Activated gamma-delta T cell treated with anti-CD3 and anti-CD28 coated beads, Interleukin-2, amount 50 U/mL, for 16 hours (primary cell): ENCODE data around the gene NMNAT2.

Source experiments
- DNase-seq: peaks from one replicate; pipeline ENCODE4 v3.0.0-alpha.2; 2020; ENCODE audit warnings: low read depth

Gene NMNAT2

GRCh38 chr1:183310753-183311479 lies 107.3 kb downstream of the NMNAT2 start:
- DNase-seq = no peak

- DNase-seq = no peak
Observed at GRCh38 chr1:183308719-183309118, 109.5 kb downstream of the NMNAT2 start.

GRCh38 chr1:183306317-183307042 lies 111.7 kb downstream of the NMNAT2 start:
- no peak for DNase-seq

- no peak for DNase-seq
Observed at GRCh38 chr1:183304440-183305107, 113.6 kb downstream of the NMNAT2 start.

- no peak for DNase-seq
Observed at GRCh38 chr1:183303901-183304300, 114.3 kb downstream of the NMNAT2 start.

- DNase-seq = no peak
Observed at GRCh38 chr1:183303323-183303645, 114.9 kb downstream of the NMNAT2 start.

- no peak for DNase-seq
Observed at GRCh38 chr1:183302452-183303322, 115.5 kb downstream of the NMNAT2 start.

- DNase-seq = no peak
Observed at GRCh38 chr1:183301239-183301638, 116.9 kb downstream of the NMNAT2 start.

GRCh38 chr1:183300828-183301227 lies 117.4 kb downstream of the NMNAT2 start:
- DNase-seq = no peak

GRCh38 chr1:183300395-183300794 lies 117.8 kb downstream of the NMNAT2 start:
- no peak for DNase-seq

GRCh38 chr1:183296782-183297181 lies 121.4 kb downstream of the NMNAT2 start:
- DNase-seq = no peak

GRCh38 chr1:183295521-183295920 lies 122.7 kb downstream of the NMNAT2 start:
- no peak for DNase-seq

- DNase-seq = no peak
Observed at GRCh38 chr1:183293876-183294275, 124.3 kb downstream of the NMNAT2 start.

- DNase-seq = no peak
Observed at GRCh38 chr1:183293241-183293640, 124.9 kb downstream of the NMNAT2 start.

- DNase-seq = no peak
Observed at GRCh38 chr1:183291802-183292514, 126.2 kb downstream of the NMNAT2 start.

- no peak for DNase-seq
Observed at GRCh38 chr1:183291216-183291762, 126.9 kb downstream of the NMNAT2 start.

- no peak for DNase-seq
Observed at GRCh38 chr1:183290628-183291027, 127.6 kb downstream of the NMNAT2 start.

- DNase-seq = no peak
Observed at GRCh38 chr1:183289051-183289496, 129.1 kb downstream of the NMNAT2 start.

GRCh38 chr1:183288583-183288982 lies 129.6 kb downstream of the NMNAT2 start:
- DNase-seq = no peak

- no peak for DNase-seq
Observed at GRCh38 chr1:183287191-183287675, 130.9 kb downstream of the NMNAT2 start.

- DNase-seq = no peak
Observed at GRCh38 chr1:183285746-183286145, 132.4 kb downstream of the NMNAT2 start.
